Kidney epithelial cell (primary cell): ENCODE data around the gene CNIH3. TPM values are rescaled to one million over a fixed set of nuclear protein-coding genes. Genes with fewer than 3 reads are reported as not detected.

Source experiments
- DNase-seq: peaks from one replicate; pipeline ENCODE4 v3.0.0-alpha.2; 2010; ENCODE audit warnings: low read depth
- H3K27me3 ChIP-seq: 2 replicates; pipeline ENCODE4 v1.6.0; 2011; ENCODE audit warnings: low read length; ENCODE audit not compliant: control insufficient read depth, insufficient read depth
- H3K36me3 ChIP-seq: 2 replicates; pipeline ENCODE4 v1.5.1; 2011; ENCODE audit warnings: low read length; ENCODE audit not compliant: control insufficient read depth, insufficient read depth
- H3K4me3 ChIP-seq: 2 replicates; pipeline ENCODE4 v1.5.1; 2011; ENCODE audit warnings: low read depth, mild to moderate bottlenecking, control low read depth, low read length
- total RNA-seq: library from RNA; depleted of rRNA; stranded (reverse); fragments of >200 nt; gene quantifications from 2 replicates; pipeline ENCODE4 v1.2.3, GENCODE V29; 2015
- TF ChIP-seq, protein P1 (sequence below): IDR thresholded peaks from 2 replicates; pipeline ENCODE4 v1.5.1; 2011; ENCODE audit warnings: mild to moderate bottlenecking, moderate library complexity, low read length, control low read depth, inconsistent platforms; ENCODE audit not compliant: insufficient read depth, poor library complexity, severe bottlenecking

The CNIH3 gene
- total RNA-seq, 1 donor from 2014 or later: 4.2 TPM

DNA sequence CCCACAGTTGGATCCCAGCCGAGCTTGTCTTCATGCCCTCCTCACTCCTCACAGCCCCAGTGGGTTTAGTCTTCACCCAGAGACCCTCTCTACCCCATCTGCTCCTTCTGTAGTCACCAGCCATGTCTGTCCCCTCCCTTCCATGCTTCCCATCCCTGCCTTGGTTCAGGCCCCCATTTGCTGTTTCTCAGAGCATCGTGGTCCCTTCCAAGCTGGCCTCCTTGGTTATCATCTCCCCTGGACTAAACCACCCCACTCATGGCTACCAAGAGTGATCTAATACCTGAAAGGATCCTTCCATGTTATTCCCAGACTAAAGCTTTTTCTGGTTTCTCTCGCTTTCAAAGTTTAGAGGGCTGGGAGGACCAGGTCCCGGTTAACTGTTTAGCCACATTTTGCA lies 8.3 kb downstream of the CNIH3 start:
- TF ChIP-seq, protein P1, sequence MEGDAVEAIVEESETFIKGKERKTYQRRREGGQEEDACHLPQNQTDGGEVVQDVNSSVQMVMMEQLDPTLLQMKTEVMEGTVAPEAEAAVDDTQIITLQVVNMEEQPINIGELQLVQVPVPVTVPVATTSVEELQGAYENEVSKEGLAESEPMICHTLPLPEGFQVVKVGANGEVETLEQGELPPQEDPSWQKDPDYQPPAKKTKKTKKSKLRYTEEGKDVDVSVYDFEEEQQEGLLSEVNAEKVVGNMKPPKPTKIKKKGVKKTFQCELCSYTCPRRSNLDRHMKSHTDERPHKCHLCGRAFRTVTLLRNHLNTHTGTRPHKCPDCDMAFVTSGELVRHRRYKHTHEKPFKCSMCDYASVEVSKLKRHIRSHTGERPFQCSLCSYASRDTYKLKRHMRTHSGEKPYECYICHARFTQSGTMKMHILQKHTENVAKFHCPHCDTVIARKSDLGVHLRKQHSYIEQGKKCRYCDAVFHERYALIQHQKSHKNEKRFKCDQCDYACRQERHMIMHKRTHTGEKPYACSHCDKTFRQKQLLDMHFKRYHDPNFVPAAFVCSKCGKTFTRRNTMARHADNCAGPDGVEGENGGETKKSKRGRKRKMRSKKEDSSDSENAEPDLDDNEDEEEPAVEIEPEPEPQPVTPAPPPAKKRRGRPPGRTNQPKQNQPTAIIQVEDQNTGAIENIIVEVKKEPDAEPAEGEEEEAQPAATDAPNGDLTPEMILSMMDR: no peak
- H3K27me3 ChIP-seq: no peaks in the 10 kb centered on the region
- no peaks in the 10 kb centered on the region for H3K36me3 ChIP-seq
- no peak for DNase-seq
- H3K4me3 ChIP-seq: no peak overlapping the region

DNA sequence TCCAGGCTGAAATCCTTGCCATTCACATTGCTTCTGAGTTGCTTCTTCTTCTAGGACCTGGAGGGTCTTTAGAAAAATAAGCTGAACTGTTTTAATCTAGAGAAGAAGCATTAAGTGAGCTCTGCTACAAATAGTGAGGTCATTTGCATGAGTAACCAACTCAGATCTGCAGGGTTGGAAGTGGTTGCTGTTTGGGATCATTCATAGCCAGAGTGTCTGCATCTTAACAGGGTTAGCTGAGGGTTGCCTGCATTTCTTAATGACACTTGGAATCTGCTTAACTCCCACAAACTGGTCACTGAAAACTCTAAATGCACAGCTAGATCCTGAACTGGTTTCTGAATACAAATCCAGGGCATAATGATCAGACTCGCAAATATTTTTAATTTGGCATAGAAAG lies 9.9 kb downstream of the CNIH3 start:
- H3K36me3 ChIP-seq: no peaks in the 10 kb centered on the region
- H3K4me3 ChIP-seq: no peak overlapping the region
- no peaks in the 10 kb centered on the region for H3K27me3 ChIP-seq
- no peak for DNase-seq
- TF ChIP-seq, protein P1: no peak

DNA sequence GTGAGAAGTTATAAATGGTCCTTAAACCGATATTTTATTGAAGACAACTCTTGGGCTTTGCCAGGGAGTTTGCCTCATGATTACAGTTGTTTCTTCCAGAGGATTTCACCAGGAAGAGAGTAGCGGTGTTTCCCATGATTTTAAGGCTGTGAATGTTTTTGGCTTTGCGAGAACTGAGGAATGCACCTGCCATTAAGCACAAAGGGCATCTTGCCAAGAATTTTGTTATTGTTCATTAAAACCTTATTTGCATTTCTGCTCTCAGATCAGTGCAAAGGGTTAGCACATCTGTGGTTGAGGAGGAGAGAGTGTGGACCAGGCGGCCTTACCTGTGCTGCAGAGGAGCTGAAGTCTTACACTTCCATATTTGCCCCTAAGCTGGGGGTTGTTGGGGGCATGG lies 13.8 kb downstream of the CNIH3 start:
- no peak for DNase-seq
- Histone ChIP-seq H3K27me3 (no peaks in the 10 kb centered on the region), H3K4me3 (no peak overlapping the region), H3K36me3 (no peaks in the 10 kb centered on the region)
- TF ChIP-seq, protein P1: no peak

DNA sequence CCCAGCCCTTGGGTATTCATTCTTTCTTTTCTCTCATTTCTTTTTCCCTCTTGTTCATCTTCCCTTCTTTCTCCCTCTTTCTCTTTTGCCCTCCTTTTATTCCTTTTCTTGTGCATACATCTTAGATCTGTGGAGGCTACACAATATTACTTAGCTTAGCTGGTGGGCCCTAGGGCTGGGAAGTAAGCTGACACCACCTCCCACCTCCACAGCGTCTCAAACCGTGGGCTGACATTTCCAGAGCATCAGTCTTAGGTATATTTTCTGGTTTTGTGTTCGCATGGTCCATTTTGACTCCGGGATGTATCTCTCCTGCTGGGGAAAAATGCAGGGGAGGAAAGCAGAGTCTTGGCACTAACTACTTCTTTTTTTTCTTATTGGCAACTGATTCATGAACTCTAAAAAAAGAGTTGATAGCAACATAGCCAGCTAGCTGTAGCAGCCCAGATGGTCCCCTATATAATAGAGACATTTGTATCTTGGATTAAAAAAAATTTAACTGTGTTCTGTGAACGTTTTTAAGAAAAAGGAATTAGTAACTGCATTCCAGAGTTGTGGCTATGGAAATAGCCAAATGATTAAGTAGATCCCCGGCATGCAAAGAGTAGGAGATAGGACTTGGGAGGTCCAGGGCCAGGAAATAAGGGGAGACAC lies 15.5 kb downstream of the CNIH3 start:
- Histone ChIP-seq H3K27me3 (no peaks in the 10 kb centered on the region), H3K4me3 (no peak overlapping the region), H3K36me3 (no peaks in the 10 kb centered on the region)
- DNase-seq: no peak
- TF ChIP-seq, protein P1: no peak

DNA sequence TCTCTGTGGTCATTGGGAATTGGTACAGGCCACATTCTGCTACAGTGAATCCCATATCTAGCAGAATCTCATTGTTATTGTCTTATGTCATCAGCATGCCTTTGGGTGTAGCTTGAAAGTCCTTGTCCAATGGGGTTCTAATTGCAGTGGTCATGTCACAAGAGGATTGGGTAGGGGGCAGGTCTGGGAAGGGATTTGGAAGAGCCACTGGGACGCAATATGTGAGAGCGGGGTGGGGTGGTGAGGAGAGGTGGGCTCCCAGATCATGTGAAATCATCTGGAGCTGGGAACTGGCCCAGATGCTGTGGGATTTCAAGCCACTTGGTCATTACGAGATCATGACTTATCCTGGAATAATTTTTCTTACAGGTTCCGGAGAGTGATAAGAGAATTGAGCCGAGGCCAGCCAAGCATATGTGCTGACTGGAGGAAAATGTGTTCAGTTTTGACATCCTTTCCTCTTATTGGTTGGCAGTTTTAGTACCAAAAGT lies 16.3 kb downstream of the CNIH3 start:
- Histone ChIP-seq H3K27me3 (no peaks in the 10 kb centered on the region), H3K36me3 (no peaks in the 10 kb centered on the region), H3K4me3 (no peak overlapping the region)
- TF ChIP-seq, protein P1: no peak
- DNase-seq: no peak

DNA sequence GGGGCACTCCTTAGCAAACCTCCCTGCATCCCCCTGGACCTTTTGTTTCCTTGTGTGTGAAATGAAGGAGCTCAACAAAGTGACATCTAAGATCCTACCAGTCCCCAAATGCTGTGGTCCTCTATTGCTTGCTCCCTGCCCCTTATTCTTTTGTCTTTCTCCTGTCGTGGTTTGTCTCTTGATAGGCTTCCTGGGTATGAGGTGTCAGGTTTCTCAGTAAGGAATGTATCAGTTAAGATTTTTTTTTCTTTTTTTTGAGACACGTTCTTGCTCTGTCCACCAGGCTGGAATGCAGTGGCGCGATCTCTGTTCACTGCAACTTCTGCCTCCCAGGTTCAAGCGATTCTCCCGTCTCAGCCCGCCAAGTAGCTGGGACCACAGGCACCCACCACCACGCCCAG lies 16.8 kb downstream of the CNIH3 start:
- no peak for DNase-seq

More for the DNA sequence above, 16.8 kb downstream of the CNIH3 start:
- TF ChIP-seq, protein P1: no peak
- no peak overlapping the region for H3K4me3 ChIP-seq
- H3K36me3 ChIP-seq: no peaks in the 10 kb centered on the region
- no peaks in the 10 kb centered on the region for H3K27me3 ChIP-seq
